Thyroid gland (tissue), 4 donors: ENCODE data around the gene ARMC7. TPM values are rescaled to one million over a fixed set of nuclear protein-coding genes. Genes with fewer than 3 reads are reported as not detected.
"Not testable (repeated sequence)": the region's sequence is repeated elsewhere in the genome, so short reads cannot be mapped to it uniquely, and the experiment has no call there.

ENCODE experiments used
- DNase-seq, 2 donors: peaks; one replicate each; pipeline ENCODE4 v3.0.0-alpha.2; 2019
- H3K27ac ChIP-seq, 3 donors: fragments of 200-600 bp; sonication (generic); 1 replicate in 2 of 3; 2 replicates in 1 of 3; pipeline ENCODE4 v1.5.1; 2016 to 2019; ENCODE audit warnings: mild to moderate bottlenecking in 1 of 3, moderate library complexity in 1 of 3
- H3K27me3 ChIP-seq: fragments of 200-600 bp; sonication (generic); one replicate; pipeline ENCODE4 v1.5.1; 2019
- H3K36me3 ChIP-seq, 2 donors: fragments of 200-600 bp; sonication (generic); one replicate each; pipeline ENCODE4 v1.5.1; 2016 to 2019
- H3K4me1 ChIP-seq, 2 donors: fragments of 200-600 bp; sonication (generic); one replicate each; pipeline ENCODE4 v1.5.1; 2017 to 2019
- H3K4me3 ChIP-seq, 3 donors: fragments of 200-600 bp; sonication (generic); replicated peaks in 1 of 3; 1 replicate in 2 of 3; 2 replicates in 1 of 3; pipeline ENCODE4 v1.5.1; 2016; ENCODE audit warnings: mild to moderate bottlenecking in 1 of 3
- H3K9me3 ChIP-seq: fragments of 200-600 bp; sonication (generic); one replicate; pipeline ENCODE4 v1.5.1; 2017
- CTCF ChIP-seq, 6 experiments: fragments of 200-600 bp in 3 of 6; fragments of 450-650 bp in 3 of 6; sonication (generic) in 3 of 6; IDR thresholded peaks; one replicate each; pipeline ENCODE4 v1.5.1; 2016 to 2019; ENCODE audit warnings: antibody characterized with exemption in 6 of 6, mild to moderate bottlenecking in 2 of 6, inconsistent platforms in 1 of 6, moderate library complexity in 1 of 6
- POLR2A ChIP-seq, 2 donors: fragments of 450-650 bp; IDR thresholded peaks; one replicate each; pipeline ENCODE4 v1.6.1; 2017; ENCODE audit warnings: antibody characterized with exemption in 2 of 2, mild to moderate bottlenecking in 2 of 2, moderate library complexity in 1 of 2
- WGBS, 2 donors: methylation state at CpG; one replicate each; pipeline ENCODE4 v1.1.5; 2017; 5-methylcytosine and 5-hydroxymethylcytosine counted together
- intact Hi-C: fragments of 100-400 bp; cut with DNase I; formaldehyde crosslinking; loops from one replicate; pipeline ENCODE4 v1.15.1; 2023
- total RNA-seq, 4 donors: library from RNA; depleted of rRNA; stranded (reverse); fragments of >200 nt; gene quantifications; one replicate each; pipeline ENCODE4 v1.2.3, GENCODE V29; 2016

Gene ARMC7
- total RNA-seq, 4 donors from 2014 or later, result 8.7 to 13.1 (median 10.5) TPM

GRCh38 chr17:75131278-75132017 lies 21.7 kb downstream of the ARMC7 start, which contains the start of gene NT5C:
Gene NT5C, minus strand, starts transcription at chr17:75131742. Its CDS starts 35 bp downstream, at chr17:75131707.
- H3K4me3 ChIP-seq, result peak within 1 kb of the TSS; percentile 41 to 62 (median 45)
- H3K27me3 ChIP-seq, result no peaks in the 10 kb centered on the region
- H3K36me3 ChIP-seq, result peaks cover 0 to 5% of the 10 kb centered on the region in 2 donors
- intact Hi-C loops, result no loop called here
- no peaks in the 10 kb centered on the region for H3K9me3 ChIP-seq
- peak; percentile 84 to 85 for DNase-seq
- peaks cover 6 to 15% of the 10 kb centered on the region in 2 donors for H3K4me1 ChIP-seq
- H3K27ac ChIP-seq, result peak within 1 kb of the TSS; percentile 73 to 86 (median 76)
- 1 to 7% methylated on average over 6 to 11 of the region's 82 CpGs for WGBS, 2 donors
- peak in 5 of 6 experiments; percentile 58 to 74 (median 67) for TF ChIP-seq CTCF (IDR thresholded peaks at IDR 0.05)
- TF ChIP-seq POLR2A (IDR thresholded peaks at IDR 0.05), result peak in 1 of 2 donors; percentile 70

- intact Hi-C loops, H3K36me3 ChIP-seq, H3K9me3 ChIP-seq, H3K27me3 ChIP-seq: not testable (repeated sequence)
- peak overlapping the region; percentile 41 to 62 (median 45) for H3K4me3 ChIP-seq
- peak in 1 of 2 donors; percentile 36 for DNase-seq
- peaks cover 6 to 13% of the 10 kb centered on the region in 2 donors for H3K4me1 ChIP-seq
- peak overlapping the region; percentile 73 to 86 (median 76) for H3K27ac ChIP-seq
- WGBS, 2 donors, result 70 to 73% methylated on average over 40 of the region's 40 CpGs
Measured at GRCh38 chr17:75132018-75133000, 22.5 kb downstream of the ARMC7 start.

DNA sequence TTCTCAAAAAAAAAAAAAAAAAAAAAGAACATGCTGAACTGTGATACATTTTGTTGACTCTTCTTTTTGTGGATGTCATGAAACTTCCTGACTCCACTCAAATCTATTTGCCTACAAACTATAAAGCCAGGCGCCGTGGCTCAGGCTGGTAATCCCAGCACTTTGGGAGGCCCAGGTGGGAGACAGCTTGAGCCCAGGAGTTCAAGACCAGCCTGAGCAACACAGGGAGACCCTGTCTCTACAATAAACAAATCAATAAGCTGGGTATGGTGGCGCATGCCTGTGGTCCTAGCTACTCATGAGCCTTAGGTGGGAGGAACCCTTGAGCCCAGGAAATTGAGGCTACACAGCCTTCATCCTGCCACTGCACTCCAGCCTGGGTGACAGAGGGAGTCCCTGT lies 23.2 kb downstream of the ARMC7 start:
- H3K27ac ChIP-seq, result no peak overlapping the region
- intact Hi-C loops, result no loop called here
- no peaks in the 10 kb centered on the region for H3K27me3 ChIP-seq
- no peaks in the 10 kb centered on the region for H3K9me3 ChIP-seq
- DNase-seq, result no peak
- H3K4me3 ChIP-seq, result no peak overlapping the region
- 93 to 98% methylated on average over 3 of the region's 3 CpGs for WGBS, 2 donors
- TF ChIP-seq CTCF (IDR thresholded peaks at IDR 0.05) (no peak), POLR2A (IDR thresholded peaks at IDR 0.05) (no peak)
- H3K4me1 ChIP-seq, result peaks cover 6 to 10% of the 10 kb centered on the region in 2 donors
- H3K36me3 ChIP-seq, result peaks cover 0 to 5% of the 10 kb centered on the region in 2 donors

DNA sequence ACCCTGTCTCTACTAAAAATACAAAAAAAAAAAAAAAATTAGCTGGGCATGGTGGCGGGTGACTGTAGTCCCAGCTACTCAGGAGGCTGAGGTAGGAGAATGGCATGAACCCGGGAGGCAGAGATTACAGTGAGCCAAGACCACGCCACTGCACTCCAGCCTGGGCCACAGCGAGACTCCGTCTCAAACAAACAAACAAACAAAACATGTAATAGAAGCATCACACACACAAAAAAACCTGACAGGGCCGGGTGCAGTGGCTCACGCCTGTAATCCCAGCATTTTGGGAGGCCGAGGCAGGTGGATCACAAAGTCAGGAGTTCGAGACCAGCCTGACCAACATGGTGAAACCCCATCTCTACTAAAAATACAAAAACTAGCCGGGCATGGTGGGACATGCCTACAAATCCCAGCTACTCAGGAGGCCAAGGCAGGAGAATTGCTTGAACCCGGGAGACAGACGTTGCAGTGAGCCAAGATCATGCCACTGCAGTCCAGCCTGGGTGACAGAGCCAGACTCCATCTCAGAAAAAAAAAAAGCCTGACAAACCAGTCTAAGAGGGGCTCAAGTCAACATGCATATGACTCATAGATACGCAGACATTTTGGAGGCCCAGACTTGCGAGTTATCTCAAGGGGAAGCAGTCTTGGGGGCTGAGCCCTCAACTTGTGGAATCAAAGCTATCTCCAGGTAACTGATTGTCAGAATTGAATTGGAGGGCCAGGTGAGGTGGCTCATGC lies 24.0 kb downstream of the ARMC7 start:
- H3K27me3 ChIP-seq, H3K27ac ChIP-seq, DNase-seq, H3K36me3 ChIP-seq, H3K4me3 ChIP-seq, intact Hi-C loops, H3K4me1 ChIP-seq, H3K9me3 ChIP-seq: not testable (repeated sequence)
- 91 to 92% methylated on average over 14 of the region's 14 CpGs for WGBS, 2 donors

GRCh38 chr17:75135452-75135851 lies 25.7 kb downstream of the ARMC7 start:
- no peak for TF ChIP-seq CTCF (IDR thresholded peaks at IDR 0.05)
- TF ChIP-seq POLR2A (IDR thresholded peaks at IDR 0.05), result no peak
- no peak for DNase-seq
- H3K9me3 ChIP-seq, result no peaks in the 10 kb centered on the region
- H3K4me1 ChIP-seq, result peaks cover 6 to 7% of the 10 kb centered on the region in 2 donors
- WGBS, 2 donors, result 90 to 91% methylated on average over 5 of the region's 5 CpGs
- H3K27me3 ChIP-seq, result no peaks in the 10 kb centered on the region
- no peaks in the 10 kb centered on the region for H3K36me3 ChIP-seq
- intact Hi-C loops, result no loop called here
- no peak overlapping the region for H3K27ac ChIP-seq
- no peak overlapping the region for H3K4me3 ChIP-seq
